Endothelial cell (in vitro differentiated cells): Measurements from ENCODE around the gene SORCS2. TPM values are rescaled to one million over a fixed set of nuclear protein-coding genes. Genes with fewer than 3 reads are reported as not detected.

ENCODE experiments used
- DNase-seq: peaks from one replicate; pipeline ENCODE4 v3.0.0; 2021; ENCODE audit warnings: low spot score
- H3K27ac Mint-ChIP-seq: one replicate; pipeline ENCODE4 v1.8.0; 2021; ENCODE audit warnings: mixed read lengths, inconsistent platforms; ENCODE audit not compliant: unreplicated experiment
- H3K27me3 Mint-ChIP-seq: one replicate; pipeline ENCODE4 v1.8.0; 2021; ENCODE audit warnings: mild to moderate bottlenecking, moderate library complexity, mixed read lengths, inconsistent platforms; ENCODE audit not compliant: unreplicated experiment
- H3K36me3 Mint-ChIP-seq: one replicate; pipeline ENCODE4 v1.8.0; 2021; ENCODE audit warnings: mild to moderate bottlenecking, low read depth, mixed read lengths, inconsistent platforms; ENCODE audit not compliant: unreplicated experiment
- H3K4me1 Mint-ChIP-seq: one replicate; pipeline ENCODE4 v1.8.0; 2021; ENCODE audit warnings: mild to moderate bottlenecking, mixed read lengths, inconsistent platforms; ENCODE audit not compliant: unreplicated experiment
- H3K4me3 Mint-ChIP-seq: one replicate; pipeline ENCODE4 v1.8.0; 2021; ENCODE audit warnings: mild to moderate bottlenecking, mixed read lengths, inconsistent platforms; ENCODE audit not compliant: unreplicated experiment
- H3K9me3 Mint-ChIP-seq: one replicate; pipeline ENCODE4 v1.8.0; 2021; ENCODE audit warnings: mixed read lengths, inconsistent platforms; ENCODE audit not compliant: unreplicated experiment
- CTCF ChIP-seq: fragments of 200-600 bp; sonication (generic); IDR thresholded peaks from one replicate; pipeline ENCODE4 v1.5.0; 2021; ENCODE audit warnings: antibody characterized with exemption; ENCODE audit not compliant: unreplicated experiment
- total RNA-seq: library from RNA; stranded (reverse); fragmentation: NEBNext Ultra II Directional; extraction: Animal tissue kit (Norgen Biotek cat#: 25700); gene quantifications from one replicate; pipeline ENCODE4 v1.2.1, GENCODE V29; 2021; ENCODE audit not compliant: unreplicated experiment

Gene SORCS2
- total RNA-seq, 1 donor from 2014 or later = 1.3 TPM

GRCh38 chr4:7672601-7673000, 480.3 kb downstream of the SORCS2 start:
- TF ChIP-seq CTCF = no peak
- H3K9me3 Mint-ChIP-seq = peaks cover 5% of the 10 kb centered on the region
- no peaks in the 10 kb centered on the region for H3K27me3 Mint-ChIP-seq
- H3K36me3 Mint-ChIP-seq = no peaks in the 10 kb centered on the region
- H3K4me1 Mint-ChIP-seq = no peaks in the 10 kb centered on the region
- no peak overlapping the region for H3K27ac Mint-ChIP-seq
- no peak overlapping the region for H3K4me3 Mint-ChIP-seq
- no peak for DNase-seq

- peaks cover 2% of the 10 kb centered on the region for H3K27me3 Mint-ChIP-seq
- peaks cover 5% of the 10 kb centered on the region for H3K9me3 Mint-ChIP-seq
- H3K27ac Mint-ChIP-seq = no peak overlapping the region
- H3K36me3 Mint-ChIP-seq = no peaks in the 10 kb centered on the region
- DNase-seq = no peak
- no peaks in the 10 kb centered on the region for H3K4me1 Mint-ChIP-seq
- H3K4me3 Mint-ChIP-seq = no peak overlapping the region
- no peak for TF ChIP-seq CTCF
Measured at GRCh38 chr4:7673121-7673520, 480.8 kb downstream of the SORCS2 start.

GRCh38 chr4:7674706-7675105, 482.4 kb downstream of the SORCS2 start:
- Mint-ChIP-seq H3K36me3 (no peaks in the 10 kb centered on the region), H3K27me3 (peaks cover 2% of the 10 kb centered on the region), H3K9me3 (peaks cover 5% of the 10 kb centered on the region), H3K4me3 (no peak overlapping the region), H3K4me1 (no peaks in the 10 kb centered on the region), H3K27ac (no peak overlapping the region)
- no peak for DNase-seq
- TF ChIP-seq CTCF = no peak

- H3K9me3 Mint-ChIP-seq = peaks cover 5% of the 10 kb centered on the region
- H3K36me3 Mint-ChIP-seq = no peaks in the 10 kb centered on the region
- no peak for TF ChIP-seq CTCF
- H3K4me1 Mint-ChIP-seq = no peaks in the 10 kb centered on the region
- no peak overlapping the region for H3K4me3 Mint-ChIP-seq
- no peak for DNase-seq
- H3K27me3 Mint-ChIP-seq = peaks cover 2% of the 10 kb centered on the region
- no peak overlapping the region for H3K27ac Mint-ChIP-seq
Measured at GRCh38 chr4:7675136-7675535, 482.8 kb downstream of the SORCS2 start.

GRCh38 chr4:7675612-7676320, 483.4 kb downstream of the SORCS2 start:
- no peak for TF ChIP-seq CTCF
- no peak overlapping the region for H3K27ac Mint-ChIP-seq
- H3K9me3 Mint-ChIP-seq = peaks cover 6% of the 10 kb centered on the region
- peaks cover 3% of the 10 kb centered on the region for H3K27me3 Mint-ChIP-seq
- no peak for DNase-seq
- H3K4me1 Mint-ChIP-seq = no peaks in the 10 kb centered on the region
- H3K36me3 Mint-ChIP-seq = no peaks in the 10 kb centered on the region
- no peak overlapping the region for H3K4me3 Mint-ChIP-seq
